Mucosa of rectum (tissue), 2 donors: ENCODE results near the gene PRELID2.

ENCODE experiments used
- H3K27ac ChIP-seq, 2 donors: one replicate each; pipeline ENCODE4 v1.7.0; 2013; ENCODE audit warnings: inconsistent platforms in 2 of 2, low read depth in 2 of 2, low read length in 2 of 2
- H3K27me3 ChIP-seq, 2 donors: one replicate each; pipeline ENCODE4 v1.7.0; 2013; ENCODE audit warnings: low read length in 2 of 2; ENCODE audit not compliant: control insufficient read depth in 2 of 2, insufficient read depth in 2 of 2
- H3K36me3 ChIP-seq, 2 donors: one replicate each; pipeline ENCODE4 v1.7.0; 2013; ENCODE audit warnings: low read length in 2 of 2; ENCODE audit not compliant: control insufficient read depth in 2 of 2, insufficient read depth in 2 of 2
- H3K4me1 ChIP-seq, 2 donors: one replicate each; pipeline ENCODE4 v1.7.0; 2013; ENCODE audit warnings: low read length in 2 of 2, mild to moderate bottlenecking in 1 of 2; ENCODE audit not compliant: control insufficient read depth in 2 of 2, insufficient read depth in 2 of 2
- H3K4me3 ChIP-seq, 2 donors: one replicate each; pipeline ENCODE4 v1.7.0; 2013; ENCODE audit warnings: low read length in 2 of 2
- H3K9ac ChIP-seq, 2 donors: one replicate each; pipeline ENCODE4 v1.7.0; 2013; ENCODE audit warnings: low read length in 2 of 2, low read depth in 1 of 2, mild to moderate bottlenecking in 1 of 2
- H3K9me3 ChIP-seq, 2 donors: one replicate each; pipeline ENCODE4 v1.7.0; 2013; ENCODE audit warnings: low read length in 2 of 2; ENCODE audit not compliant: control insufficient read depth in 2 of 2
- donor health status: healthy.
- donor health status: Normal muscosa, but diverticular disease.

PRELID2 gene

DNA sequence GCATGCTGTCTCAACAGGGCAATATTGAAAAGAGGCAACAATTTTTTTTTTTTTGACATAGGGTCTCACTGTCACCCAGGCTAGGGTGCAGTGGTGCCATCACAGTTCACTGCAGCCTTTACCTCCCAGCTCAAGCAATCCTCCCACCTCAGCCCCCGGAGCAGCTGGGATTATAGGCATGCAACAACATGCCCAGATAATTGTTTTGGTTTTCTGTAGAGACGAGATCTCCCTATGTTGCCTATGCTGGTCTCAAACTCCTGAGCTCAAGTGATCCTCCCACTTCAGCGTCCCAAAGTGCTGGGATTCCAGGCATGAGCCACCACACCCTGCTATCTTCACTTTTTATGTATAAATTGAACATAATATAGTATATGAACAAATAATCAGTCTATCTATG, 47.6 kb downstream of the PRELID2 start:
- peaks cover 3 to 11% of the 10 kb centered on the region in 2 donors for H3K36me3 ChIP-seq
- no peaks in the 10 kb centered on the region for H3K9me3 ChIP-seq
- H3K27ac ChIP-seq = no peak overlapping the region
- no peak overlapping the region for H3K4me3 ChIP-seq
- no peaks in the 10 kb centered on the region for H3K4me1 ChIP-seq
- no peaks in the 10 kb centered on the region for H3K27me3 ChIP-seq
- H3K9ac ChIP-seq = no peak overlapping the region

GRCh38 chr5:145787001-145787400, 48.1 kb downstream of the PRELID2 start:
- H3K27ac ChIP-seq = no peak overlapping the region
- H3K9me3 ChIP-seq = no peaks in the 10 kb centered on the region
- H3K9ac ChIP-seq = no peak overlapping the region
- peaks cover 3 to 11% of the 10 kb centered on the region in 2 donors for H3K36me3 ChIP-seq
- H3K4me3 ChIP-seq = no peak overlapping the region
- H3K27me3 ChIP-seq = no peaks in the 10 kb centered on the region
- H3K4me1 ChIP-seq = no peaks in the 10 kb centered on the region

- Histone ChIP-seq H3K36me3 (peaks cover 2 to 7% of the 10 kb centered on the region in 2 donors), H3K27me3 (no peaks in the 10 kb centered on the region), H3K27ac (no peak overlapping the region), H3K4me3 (no peak overlapping the region), H3K4me1 (no peaks in the 10 kb centered on the region), H3K9me3 (no peaks in the 10 kb centered on the region), H3K9ac (no peak overlapping the region)
Measured at GRCh38 chr5:145780982-145781381, 54.2 kb downstream of the PRELID2 start.

DNA sequence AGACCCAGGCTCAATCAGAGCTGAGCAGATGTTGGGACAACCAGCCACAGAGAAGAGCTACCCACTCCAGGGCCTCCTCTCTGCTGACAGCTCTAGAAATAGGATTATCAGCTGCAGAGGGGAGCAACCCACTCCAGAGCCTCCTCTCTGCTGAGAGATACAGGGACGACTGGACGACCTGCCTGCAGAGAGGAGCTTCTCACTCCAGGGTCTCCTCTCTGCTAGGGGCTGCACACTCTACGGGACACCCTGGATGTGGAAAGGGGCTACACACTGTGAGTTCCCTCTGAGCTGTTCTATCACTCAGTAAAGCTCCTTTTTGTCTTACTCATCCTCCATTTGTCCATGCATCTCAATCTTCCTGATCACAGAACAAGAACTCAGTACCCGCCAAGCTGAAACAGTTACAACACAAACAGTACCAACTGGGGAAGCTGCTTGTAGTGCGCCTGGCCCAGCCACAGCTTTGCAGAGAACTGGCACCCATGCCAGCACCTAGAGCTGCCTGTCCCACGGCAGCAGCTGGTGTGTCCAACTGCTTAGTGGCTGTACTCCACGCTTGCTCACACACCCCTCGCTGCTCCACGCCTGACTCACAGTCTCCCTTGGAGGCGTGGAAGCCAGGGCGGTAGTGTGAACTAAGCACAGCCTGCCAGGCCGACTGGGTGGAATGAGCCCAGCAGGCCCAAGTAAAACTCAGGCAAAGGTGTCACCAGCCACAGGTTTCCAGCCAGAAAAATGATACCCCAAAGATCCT, 56.8 kb downstream of the PRELID2 start:
- Histone ChIP-seq H3K9ac (no peak overlapping the region), H3K27ac (no peak overlapping the region), H3K4me3 (no peak overlapping the region), H3K4me1 (no peaks in the 10 kb centered on the region), H3K9me3 (no peaks in the 10 kb centered on the region), H3K36me3 (peaks cover 11 to 12% of the 10 kb centered on the region in 2 donors), H3K27me3 (no peaks in the 10 kb centered on the region)

GRCh38 chr5:145777445-145778063, 57.6 kb downstream of the PRELID2 start:
- Histone ChIP-seq H3K9me3 (no peaks in the 10 kb centered on the region), H3K4me1 (no peaks in the 10 kb centered on the region), H3K4me3 (no peak overlapping the region), H3K36me3 (peaks cover 9 to 11% of the 10 kb centered on the region in 2 donors), H3K9ac (no peak overlapping the region), H3K27me3 (no peaks in the 10 kb centered on the region), H3K27ac (no peak overlapping the region)

- no peaks in the 10 kb centered on the region for H3K9me3 ChIP-seq
- H3K27me3 ChIP-seq = no peaks in the 10 kb centered on the region
- no peaks in the 10 kb centered on the region for H3K4me1 ChIP-seq
- H3K36me3 ChIP-seq = peaks cover 9 to 15% of the 10 kb centered on the region in 2 donors
- no peak overlapping the region for H3K9ac ChIP-seq
- no peak overlapping the region for H3K4me3 ChIP-seq
- no peak overlapping the region for H3K27ac ChIP-seq
Measured at GRCh38 chr5:145776886-145777285, 58.3 kb downstream of the PRELID2 start.

DNA sequence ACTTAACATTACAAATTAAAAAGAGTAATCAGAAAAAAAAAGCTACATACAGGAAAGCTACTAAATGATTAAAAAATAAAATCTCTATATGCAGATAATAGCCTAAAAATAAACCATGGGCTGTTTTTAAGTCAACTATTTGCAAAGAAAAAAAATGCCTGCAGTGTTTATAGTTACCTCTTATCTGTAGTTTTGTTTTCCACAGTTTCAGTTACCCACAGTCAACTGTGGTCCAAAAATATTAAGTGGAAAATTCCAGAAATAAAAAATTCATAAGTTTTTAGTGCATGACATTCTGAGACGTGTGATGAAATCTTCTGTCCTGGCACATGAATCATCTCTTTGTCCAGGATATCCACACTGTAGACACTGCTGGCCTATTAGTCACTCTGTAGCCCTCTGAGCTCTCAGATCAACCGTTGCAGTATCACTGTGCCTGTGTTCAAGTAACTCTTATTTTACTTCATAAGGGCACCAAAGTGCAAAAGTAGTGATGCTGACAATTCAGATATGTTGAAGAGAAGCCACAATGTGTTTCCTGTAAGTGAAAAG, 59.2 kb downstream of the PRELID2 start:
- no peaks in the 10 kb centered on the region for H3K9me3 ChIP-seq

DNA sequence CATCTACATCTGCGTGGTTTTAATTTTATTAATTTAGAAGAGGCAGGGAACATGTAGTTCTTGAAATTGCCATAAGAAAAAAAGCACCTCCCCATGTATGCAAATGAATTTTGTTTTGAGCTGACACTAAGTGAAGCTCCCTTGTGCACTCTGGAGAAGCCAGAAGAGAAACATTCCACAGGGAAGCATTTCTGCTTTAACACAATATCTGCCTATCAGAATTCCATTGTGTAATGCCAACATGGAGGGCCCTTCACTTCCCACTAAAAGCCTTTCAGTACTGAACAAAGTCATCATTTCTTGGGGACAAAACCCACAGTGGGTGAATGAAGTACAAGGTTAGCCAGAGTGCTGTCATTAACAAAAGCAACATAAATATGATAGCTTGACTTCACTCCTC, 59.7 kb downstream of the PRELID2 start:
- Histone ChIP-seq H3K36me3 (peaks cover 9 to 15% of the 10 kb centered on the region in 2 donors), H3K9ac (no peak overlapping the region), H3K9me3 (no peaks in the 10 kb centered on the region), H3K4me3 (no peak overlapping the region), H3K4me1 (no peaks in the 10 kb centered on the region), H3K27me3 (no peaks in the 10 kb centered on the region), H3K27ac (no peak overlapping the region)

More for the DNA sequence above, 59.2 kb downstream of the PRELID2 start:
- Histone ChIP-seq H3K4me1 (no peaks in the 10 kb centered on the region), H3K36me3 (peaks cover 9 to 15% of the 10 kb centered on the region in 2 donors), H3K4me3 (no peak overlapping the region), H3K9ac (no peak overlapping the region), H3K27ac (no peak overlapping the region), H3K27me3 (no peaks in the 10 kb centered on the region)

DNA sequence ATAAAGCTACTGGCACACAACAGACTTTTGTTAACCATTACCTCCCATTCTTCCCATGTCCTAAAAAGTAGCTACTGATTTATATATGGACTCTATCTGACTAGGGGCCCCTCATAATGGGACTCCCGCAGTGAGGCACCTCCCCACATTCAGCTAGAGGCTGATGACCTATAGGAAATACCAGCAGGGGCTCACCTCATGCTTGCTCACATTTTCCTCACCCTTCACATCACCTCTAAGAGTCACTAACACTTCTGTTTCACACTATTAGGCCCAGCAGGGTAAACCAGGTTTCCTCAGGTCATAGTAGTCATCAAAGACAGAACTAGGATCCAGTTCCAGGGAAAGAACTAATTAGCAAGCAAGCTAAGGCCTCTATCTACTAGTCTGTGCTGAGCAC, 60.7 kb downstream of the PRELID2 start:
- Histone ChIP-seq H3K4me3 (no peak overlapping the region), H3K27ac (no peak overlapping the region), H3K27me3 (no peaks in the 10 kb centered on the region), H3K9me3 (no peaks in the 10 kb centered on the region), H3K36me3 (peaks cover 9 to 15% of the 10 kb centered on the region in 2 donors), H3K4me1 (no peaks in the 10 kb centered on the region), H3K9ac (no peak overlapping the region)

DNA sequence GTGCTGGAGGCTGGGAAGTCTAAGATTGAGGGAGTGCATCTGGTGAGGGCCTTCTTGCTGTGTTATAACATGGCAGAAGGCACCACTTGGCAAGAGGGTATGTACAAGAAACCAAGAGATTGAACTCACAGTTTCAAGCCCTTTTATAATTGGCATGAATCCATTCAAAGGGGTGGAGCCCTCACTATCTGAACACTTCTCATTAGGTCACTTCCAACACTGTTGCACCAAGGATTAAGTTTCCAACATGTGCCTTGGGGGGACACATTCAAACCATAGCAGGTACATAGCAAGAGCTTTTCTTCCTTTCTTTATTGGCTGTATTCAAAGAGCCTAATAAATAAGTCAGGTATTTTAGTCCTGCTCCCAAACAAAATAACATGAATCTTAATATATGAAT, 62.7 kb downstream of the PRELID2 start:
- H3K4me3 ChIP-seq = no peak overlapping the region
- H3K36me3 ChIP-seq = peaks cover 8 to 12% of the 10 kb centered on the region in 2 donors
- H3K4me1 ChIP-seq = no peaks in the 10 kb centered on the region
- no peaks in the 10 kb centered on the region for H3K9me3 ChIP-seq
- H3K27ac ChIP-seq = no peak overlapping the region
- no peaks in the 10 kb centered on the region for H3K27me3 ChIP-seq
- H3K9ac ChIP-seq = no peak overlapping the region
